Caco-2 (cell line): ENCODE measurements around the gene HOXC12. TPM values are rescaled to one million over a fixed set of nuclear protein-coding genes. Genes with fewer than 3 reads are reported as not detected.

Experiments used
- BruUV-seq: library from RNA; stranded (reverse); fragments of 400-500 nt; replicated peaks from 2 replicates; lab custom pipeline; 2021; lab: Mats Ljungman, UMichigan
- CTCF ChIA-PET: fragments of 300-600 bp; sonication (Branson Sonifier 250); formaldehyde crosslinking; loops from one replicate; lab custom pipeline; 2022; ENCODE audit warnings: antibody characterized with exemption; lab: Charles Lee
- POLR2A ChIA-PET: fragments of 300-600 bp; sonication (Branson Sonifier 250); formaldehyde crosslinking; loops from one replicate; lab custom pipeline; 2022; ENCODE audit warnings: antibody characterized with exemption; lab: Charles Lee
- DNase-seq, 2 experiments: peaks; one replicate each; pipeline versions ENCODE4 v3.0.0 to v3.0.0-alpha.2; 2020 to 2022
- H3K27me3 ChIP-seq: replicated peaks from 2 replicates; pipeline ENCODE4 v1.6.0; 2011; ENCODE audit warnings: low read length; ENCODE audit not compliant: control insufficient read depth, insufficient read depth
- H3K36me3 ChIP-seq: 2 replicates; pipeline ENCODE4 v1.5.1; 2011; ENCODE audit warnings: low read length; ENCODE audit not compliant: control insufficient read depth, insufficient read depth
- H3K4me1 ChIP-seq: fragments of 250-450 bp; sonication (Bioruptor Pico); 2 replicates; pipeline ENCODE4 v1.5.1; 2020; ENCODE audit warnings: mild to moderate bottlenecking
- H3K4me3 ChIP-seq: 2 replicates; pipeline ENCODE4 v1.5.1; 2011; ENCODE audit warnings: low read depth, mild to moderate bottlenecking, control low read depth, low read length
- H3K9me3 ChIP-seq: fragments of 250-450 bp; sonication (Bioruptor Pico); 2 replicates; pipeline ENCODE4 v1.5.1; 2020; ENCODE audit warnings: mild to moderate bottlenecking, moderate library complexity
- H3K27ac Mint-ChIP-seq: one replicate; pipeline ENCODE4 v1.8.0; 2022; ENCODE audit warnings: mixed read lengths; ENCODE audit not compliant: unreplicated experiment
- H3K27me3 Mint-ChIP-seq: one replicate; pipeline ENCODE4 v1.8.0; 2022; ENCODE audit warnings: mixed read lengths; ENCODE audit not compliant: insufficient read depth, unreplicated experiment
- H3K36me3 Mint-ChIP-seq: one replicate; pipeline ENCODE4 v1.8.0; 2022; ENCODE audit warnings: mild to moderate bottlenecking, mixed read lengths; ENCODE audit not compliant: insufficient read depth, unreplicated experiment
- H3K4me1 Mint-ChIP-seq: one replicate; pipeline ENCODE4 v1.8.0; 2022; ENCODE audit warnings: low read depth, mixed read lengths; ENCODE audit not compliant: unreplicated experiment
- H3K4me3 Mint-ChIP-seq: one replicate; pipeline ENCODE4 v1.8.0; 2022; ENCODE audit warnings: mild to moderate bottlenecking, moderate library complexity, mixed read lengths; ENCODE audit not compliant: unreplicated experiment
- H3K9me3 Mint-ChIP-seq: one replicate; pipeline ENCODE4 v1.8.0; 2022; ENCODE audit warnings: mixed read lengths; ENCODE audit not compliant: unreplicated experiment
- intact Hi-C: fragments of 100-400 bp; cut with micrococcal nuclease; formaldehyde crosslinking; loops from one replicate; pipeline ENCODE4 v1.10.0; 2022; ENCODE audit not compliant: unreplicated experiment
- total RNA-seq: library from RNA; stranded (reverse); gene quantifications from 2 replicates; pipeline ENCODE4 v1.2.3, GENCODE V29; 2022
- TF ChIP-seq, protein P1 (sequence below), 2 experiments: fragments of 200-600 bp in 1 of 2; IDR thresholded peaks; 1 replicate in 1 of 2; 2 replicates in 1 of 2; pipeline versions ENCODE4 v1.5.1 to v1.8.0; 2011 to 2022; ENCODE audit warnings: antibody characterized with exemption in 1 of 2, control low read depth in 1 of 2, inconsistent platforms in 1 of 2, low read depth in 1 of 2, low read length in 1 of 2, mild to moderate bottlenecking in 1 of 2, moderate library complexity in 1 of 2; ENCODE audit not compliant: insufficient read depth in 1 of 2, severe bottlenecking in 1 of 2, unreplicated experiment in 1 of 2

Gene HOXC12
- total RNA-seq, 1 experiment from 2014 or later = 10.3 TPM

- Mint-ChIP-seq H3K9me3 (no peaks in the 10 kb centered on the region), H3K4me1 (peaks cover 11% of the 10 kb centered on the region), H3K27ac (no peak overlapping the region), H3K36me3 (no peaks in the 10 kb centered on the region), H3K4me3 (no peak overlapping the region), H3K27me3 (no peaks in the 10 kb centered on the region)
- intact Hi-C loops = no loop called here
- BruUV-seq = no TSS peak
- Histone ChIP-seq H3K9me3 (no peaks in the 10 kb centered on the region), H3K4me3 (no peak overlapping the region), H3K4me1 (peaks cover 10% of the 10 kb centered on the region; the same call in 1 of the 2 replicates), H3K27me3 (no peaks in the 10 kb centered on the region), H3K36me3 (no peaks in the 10 kb centered on the region)
- TF ChIP-seq, protein P1, sequence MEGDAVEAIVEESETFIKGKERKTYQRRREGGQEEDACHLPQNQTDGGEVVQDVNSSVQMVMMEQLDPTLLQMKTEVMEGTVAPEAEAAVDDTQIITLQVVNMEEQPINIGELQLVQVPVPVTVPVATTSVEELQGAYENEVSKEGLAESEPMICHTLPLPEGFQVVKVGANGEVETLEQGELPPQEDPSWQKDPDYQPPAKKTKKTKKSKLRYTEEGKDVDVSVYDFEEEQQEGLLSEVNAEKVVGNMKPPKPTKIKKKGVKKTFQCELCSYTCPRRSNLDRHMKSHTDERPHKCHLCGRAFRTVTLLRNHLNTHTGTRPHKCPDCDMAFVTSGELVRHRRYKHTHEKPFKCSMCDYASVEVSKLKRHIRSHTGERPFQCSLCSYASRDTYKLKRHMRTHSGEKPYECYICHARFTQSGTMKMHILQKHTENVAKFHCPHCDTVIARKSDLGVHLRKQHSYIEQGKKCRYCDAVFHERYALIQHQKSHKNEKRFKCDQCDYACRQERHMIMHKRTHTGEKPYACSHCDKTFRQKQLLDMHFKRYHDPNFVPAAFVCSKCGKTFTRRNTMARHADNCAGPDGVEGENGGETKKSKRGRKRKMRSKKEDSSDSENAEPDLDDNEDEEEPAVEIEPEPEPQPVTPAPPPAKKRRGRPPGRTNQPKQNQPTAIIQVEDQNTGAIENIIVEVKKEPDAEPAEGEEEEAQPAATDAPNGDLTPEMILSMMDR (IDR thresholded peaks at IDR 0.05; ENCODE audit: insufficient read depth in 1 of 2, low read depth in 1 of 2, low read length in 1 of 2, severe bottlenecking in 1 of 2, unreplicated experiment in 1 of 2) = no peak
- no peak for DNase-seq
- ChIA-PET POLR2A (no interaction called here), CTCF (no interaction called here)
These were observed 5.7 kb downstream of the HOXC12 start for GRCh38 chr12:53960187-53961024.

GRCh38 chr12:53961025-53961761 lies 6.5 kb downstream of the HOXC12 start:
- no peak overlapping the region for H3K27ac Mint-ChIP-seq
- H3K4me3 Mint-ChIP-seq = no peak overlapping the region
- BruUV-seq = no TSS peak
- Histone ChIP-seq H3K9me3 (no peaks in the 10 kb centered on the region), H3K4me1 (0 out of 2 replicates have a peak, but pooled peaks cover 5% of the 10 kb centered on the region), H3K4me3 (no peak overlapping the region), H3K36me3 (no peaks in the 10 kb centered on the region), H3K27me3 (no peaks in the 10 kb centered on the region)
- TF ChIP-seq, protein P1 (IDR thresholded peaks at IDR 0.05; ENCODE audit: insufficient read depth in 1 of 2, low read depth in 1 of 2, low read length in 1 of 2, severe bottlenecking in 1 of 2, unreplicated experiment in 1 of 2) = no peak
- H3K36me3 Mint-ChIP-seq = no peaks in the 10 kb centered on the region
- POLR2A ChIA-PET = no interaction called here
- H3K27me3 Mint-ChIP-seq = no peaks in the 10 kb centered on the region
- DNase-seq = no peak
- H3K4me1 Mint-ChIP-seq = peaks cover 15% of the 10 kb centered on the region
- CTCF ChIA-PET = no interaction called here
- intact Hi-C loops = no loop called here
- H3K9me3 Mint-ChIP-seq = no peaks in the 10 kb centered on the region

GRCh38 chr12:53963005-53963404 lies 8.3 kb downstream of the HOXC12 start:
- no peaks in the 10 kb centered on the region for H3K27me3 Mint-ChIP-seq
- Histone ChIP-seq H3K9me3 (no peaks in the 10 kb centered on the region), H3K27me3 (no peaks in the 10 kb centered on the region), H3K4me1 (0 out of 2 replicates have a peak, but pooled peaks cover 5% of the 10 kb centered on the region), H3K4me3 (no peak overlapping the region), H3K36me3 (no peaks in the 10 kb centered on the region)
- TF ChIP-seq, protein P1 (IDR thresholded peaks at IDR 0.05; ENCODE audit: insufficient read depth in 1 of 2, low read depth in 1 of 2, low read length in 1 of 2, severe bottlenecking in 1 of 2, unreplicated experiment in 1 of 2) = no peak
- BruUV-seq = no TSS peak
- no peak overlapping the region for H3K4me3 Mint-ChIP-seq
- H3K4me1 Mint-ChIP-seq = peaks cover 19% of the 10 kb centered on the region
- no peaks in the 10 kb centered on the region for H3K36me3 Mint-ChIP-seq
- POLR2A ChIA-PET = no interaction called here
- intact Hi-C loops = no loop called here
- no peaks in the 10 kb centered on the region for H3K9me3 Mint-ChIP-seq
- CTCF ChIA-PET = no interaction called here
- no peak for DNase-seq
- no peak overlapping the region for H3K27ac Mint-ChIP-seq
